H1 (cell line): ENCODE results near the gene CLDND1. TPM values are rescaled to one million over a fixed set of nuclear protein-coding genes. Genes with fewer than 3 reads are reported as not detected.

Experiments used
- CTCF ChIA-PET: fragments of 300-600 bp; sonication (Branson Sonifier 250); formaldehyde crosslinking; loops from one replicate; lab custom pipeline; 2021; ENCODE audit not compliant: partially characterized antibody; lab: Charles Lee
- POLR2A ChIA-PET: fragments of 300-600 bp; sonication (Branson Sonifier 250); formaldehyde crosslinking; loops from one replicate; lab custom pipeline; 2021; ENCODE audit warnings: inconsistent platforms; ENCODE audit not compliant: partially characterized antibody; lab: Charles Lee
- DNase-seq, 2 experiments: peaks; one replicate each; pipeline versions ENCODE4 v3.0.0 to v3.0.0-alpha.2; 2010 to 2022; ENCODE audit warnings: low spot score in 2 of 2, low read depth in 1 of 2, mixed read lengths in 1 of 2
- FAIRE-seq: peaks from 2 replicates; lab custom pipeline; 2011; peaks lifted over from hg19 to GRCh38; lab: Jason Lieb, UNC
- H2AFZ ChIP-seq: 2 replicates; pipeline ENCODE4 v1.8.1; 2012; ENCODE audit warnings: low read length, inconsistent platforms
- H2AK5ac ChIP-seq: 2 replicates; pipeline ENCODE4 v1.6.1; 2013; ENCODE audit warnings: low read depth, low read length
- H2BK120ac ChIP-seq: replicated peaks from 2 replicates; pipeline ENCODE3; 2013; ENCODE audit warnings: low read depth, low read length, inconsistent platforms
- H2BK12ac ChIP-seq: 2 replicates; pipeline ENCODE4 v1.6.1; 2013; ENCODE audit warnings: low read depth, low read length
- H2BK15ac ChIP-seq: 2 replicates; pipeline ENCODE4 v1.6.1; 2013; ENCODE audit warnings: low read length
- H2BK20ac ChIP-seq: 2 replicates; pipeline ENCODE4 v1.6.1; 2013; ENCODE audit warnings: low read length
- H2BK5ac ChIP-seq: 2 replicates; pipeline ENCODE4 v1.6.1; 2013; ENCODE audit warnings: low read depth, low read length
- H3K14ac ChIP-seq: 2 replicates; pipeline ENCODE4 v1.6.1; 2013; ENCODE audit warnings: inconsistent platforms; ENCODE audit not compliant: insufficient read length
- H3K18ac ChIP-seq: 2 replicates; pipeline ENCODE4 v1.6.1; 2013; ENCODE audit warnings: low read length; ENCODE audit errors: extremely low read depth
- H3K23ac ChIP-seq: 2 replicates; pipeline ENCODE4 v1.6.1; 2013; ENCODE audit warnings: inconsistent platforms; ENCODE audit not compliant: insufficient read length
- H3K23me2 ChIP-seq: 2 replicates; pipeline ENCODE4 v1.6.1; 2013; ENCODE audit warnings: low read depth, low read length
- H3K27ac ChIP-seq: 2 replicates; pipeline ENCODE4 v1.6.1; 2011; ENCODE audit warnings: low read depth, low read length, inconsistent platforms
- H3K27me3 ChIP-seq, 4 experiments: replicated peaks in 1 of 4; 1 replicate in 1 of 4; 2 replicates in 3 of 4; pipeline versions ENCODE4 v1.6.1 to v1.8.1; 2011 to 2013; ENCODE audit warnings: low read length in 3 of 4, mild to moderate bottlenecking in 3 of 4, inconsistent platforms in 2 of 4, mixed read lengths in 2 of 4, moderate library complexity in 1 of 4; ENCODE audit not compliant: control insufficient read depth in 3 of 4, insufficient read depth in 3 of 4; ENCODE audit errors: extremely low read depth in 1 of 4
- H3K36me3 ChIP-seq, 4 experiments: 2 replicates each; pipeline versions ENCODE4 v1.6.1 to v1.8.1; 2011 to 2013; ENCODE audit warnings: mild to moderate bottlenecking in 4 of 4, low read length in 3 of 4, moderate library complexity in 2 of 4, control low read depth in 1 of 4, inconsistent platforms in 1 of 4; ENCODE audit not compliant: insufficient read depth in 4 of 4, control insufficient read depth in 2 of 4
- H3K4ac ChIP-seq: replicated peaks from 2 replicates; pipeline ENCODE3; 2013; ENCODE audit warnings: low read length, low read depth, mixed read lengths, inconsistent platforms; ENCODE audit not compliant: insufficient read length
- H3K4me1 ChIP-seq, 4 experiments: replicated peaks in 1 of 4; 1 replicate in 1 of 4; 2 replicates in 3 of 4; pipeline versions ENCODE4 v1.6.1 to v1.8.1; 2011 to 2013; ENCODE audit warnings: low read length in 3 of 4, inconsistent platforms in 2 of 4, mixed read lengths in 1 of 4; ENCODE audit not compliant: insufficient read depth in 4 of 4, control insufficient read depth in 3 of 4
- H3K4me2 ChIP-seq, 2 experiments: 2 replicates each; pipeline versions ENCODE4 v1.6.1 to v1.8.1; 2011 to 2013; ENCODE audit warnings: low read depth in 2 of 2, low read length in 2 of 2, control low read depth in 1 of 2, inconsistent platforms in 1 of 2, mild to moderate bottlenecking in 1 of 2; ENCODE audit not compliant: insufficient read depth in 1 of 2
- H3K4me3 ChIP-seq, 4 experiments: fragments of 200-600, 300-600 bp in 1 of 4; sonication (generic), shearing (Covaris generic), sonication (Bioruptor Twin) in 1 of 4; 2 replicates each; pipeline versions ENCODE4 v1.5.1 to v1.8.1; 2011 to 2016; ENCODE audit warnings: low read length in 4 of 4, low read depth in 3 of 4, control low read depth in 2 of 4, inconsistent platforms in 2 of 4, mild to moderate bottlenecking in 2 of 4, mixed read lengths in 1 of 4, moderate library complexity in 1 of 4; ENCODE audit not compliant: insufficient read depth in 2 of 4; ENCODE audit errors: extremely low read depth in 1 of 4
- H3K56ac ChIP-seq: replicated peaks from 2 replicates; pipeline ENCODE3; 2013; ENCODE audit warnings: low read depth, mild to moderate bottlenecking, mixed read lengths, low read length, inconsistent platforms; ENCODE audit not compliant: insufficient read length
- H3K79me1 ChIP-seq: 2 replicates; pipeline ENCODE4 v1.6.1; 2013; ENCODE audit warnings: low read depth, low read length, control low read depth
- H3K79me2 ChIP-seq, 2 experiments: 2 replicates each; pipeline versions ENCODE4 v1.6.1 to v1.8.1; 2012 to 2013; ENCODE audit warnings: low read length in 2 of 2, mild to moderate bottlenecking in 2 of 2, inconsistent platforms in 1 of 2; ENCODE audit not compliant: insufficient read depth in 2 of 2, control insufficient read depth in 1 of 2
- H3K9ac ChIP-seq, 4 experiments: replicated peaks in 1 of 4; 1 replicate in 1 of 4; 2 replicates in 3 of 4; pipeline versions ENCODE4 v1.6.1 to v1.8.1; 2011 to 2013; ENCODE audit warnings: low read depth in 3 of 4, low read length in 3 of 4, control low read depth in 2 of 4, mild to moderate bottlenecking in 2 of 4, moderate library complexity in 2 of 4, inconsistent platforms in 1 of 4; ENCODE audit errors: extremely low read depth in 1 of 4
- H3K9me3 ChIP-seq, 2 experiments: 2 replicates each; pipeline versions ENCODE4 v1.6.1 to v1.8.1; 2012 to 2013; ENCODE audit warnings: mild to moderate bottlenecking in 2 of 2, moderate library complexity in 2 of 2, control low read depth in 1 of 2, inconsistent platforms in 1 of 2, low read depth in 1 of 2, low read length in 1 of 2, mixed read lengths in 1 of 2; ENCODE audit not compliant: insufficient read depth in 2 of 2
- H4K20me1 ChIP-seq, 2 experiments: replicated peaks in 1 of 2; 2 replicates each; pipeline versions ENCODE3 to v1.8.1; 2011 to 2013; ENCODE audit warnings: inconsistent platforms in 2 of 2, low read length in 2 of 2, mild to moderate bottlenecking in 1 of 2; ENCODE audit not compliant: insufficient read depth in 2 of 2, control insufficient read depth in 1 of 2
- H4K5ac ChIP-seq: 2 replicates; pipeline ENCODE4 v1.6.1; 2013; ENCODE audit warnings: low read length, low read depth, mixed read lengths, inconsistent platforms; ENCODE audit not compliant: insufficient read length
- H4K8ac ChIP-seq: 2 replicates; pipeline ENCODE4 v1.8.0; 2013; ENCODE audit warnings: mild to moderate bottlenecking, moderate library complexity, low read length, inconsistent platforms; ENCODE audit not compliant: insufficient read depth; ENCODE audit errors: extremely low read depth
- H4K91ac ChIP-seq: replicated peaks from 2 replicates; pipeline ENCODE3; 2013; ENCODE audit warnings: low read length, mixed read lengths, inconsistent platforms; ENCODE audit not compliant: insufficient read length
- ASH2L ChIP-seq: fragments of 200-600, 300-600 bp; sonication (generic); IDR thresholded peaks from one replicate; pipeline ENCODE4 v1.7.1; 2017; ENCODE audit warnings: low read length
- CEBPB ChIP-seq: IDR thresholded peaks from 2 replicates; pipeline ENCODE4 v1.6.1; 2012; ENCODE audit warnings: low read depth, low read length
- CHD1 ChIP-seq: IDR thresholded peaks from 2 replicates; pipeline ENCODE4 v1.6.1; 2012; ENCODE audit warnings: low read depth, low read length, improper control_type of control experiment
- CREB1 ChIP-seq: IDR thresholded peaks from 2 replicates; pipeline ENCODE4 v1.6.1; 2012; ENCODE audit warnings: inconsistent platforms
- HDAC6 ChIP-seq: IDR thresholded peaks from one replicate; pipeline ENCODE4 v1.7.1; 2012; ENCODE audit warnings: low read depth, mild to moderate bottlenecking, inconsistent platforms, low read length, moderate library complexity
- JUN ChIP-seq: IDR thresholded peaks from 2 replicates; pipeline ENCODE4 v1.6.1; 2011; ENCODE audit warnings: low read depth, mild to moderate bottlenecking, improper control_type of control experiment, low read length
- KDM5A ChIP-seq: fragments of 200-600 bp; IDR thresholded peaks from 2 replicates; pipeline ENCODE4 v1.7.1; 2012; ENCODE audit warnings: mild to moderate bottlenecking, low read length, inconsistent platforms, mixed read lengths
- MAX ChIP-seq: IDR thresholded peaks from 2 replicates; pipeline ENCODE4 v1.6.1; 2012; ENCODE audit warnings: inconsistent platforms
- NANOG ChIP-seq: IDR thresholded peaks from 2 replicates; pipeline ENCODE4 v1.6.1; 2011; ENCODE audit warnings: low read length, low read depth, mild to moderate bottlenecking, inconsistent platforms; ENCODE audit not compliant: insufficient read depth, poor library complexity, severe bottlenecking
- NRF1 ChIP-seq: IDR thresholded peaks from 2 replicates; pipeline ENCODE4 v1.6.1; 2011; ENCODE audit warnings: mild to moderate bottlenecking, low read depth, low read length, improper control_type of control experiment
- PHF8 ChIP-seq: fragments of 200-600 bp; sonication (generic); conservative IDR thresholded peaks from 2 replicates; pipeline ENCODE4 v1.7.1; 2012; ENCODE audit warnings: low read depth, mild to moderate bottlenecking, inconsistent platforms, low read length, moderate library complexity
- POLR2AphosphoS5 ChIP-seq: IDR thresholded peaks from 2 replicates; pipeline ENCODE4 v1.6.1; 2011; ENCODE audit warnings: low read depth, low read length
- RNF2 ChIP-seq: fragments of 200-900, 300-1000 bp; sonication (generic); IDR thresholded peaks from 2 replicates; pipeline ENCODE4 v1.7.1; 2016; ENCODE audit warnings: borderline replicate concordance, low read depth, mild to moderate bottlenecking, antibody characterized with exemption, low read length; ENCODE audit not compliant: poor library complexity, severe bottlenecking; ENCODE audit errors: missing control alignments
- TBP ChIP-seq: IDR thresholded peaks from 2 replicates; pipeline ENCODE4 v1.6.1; 2011; ENCODE audit warnings: low read depth, low read length, improper control_type of control experiment
- WGBS, 2 experiments: shearing (Covaris generic) in 1 of 2; methylation state at CpG; one replicate each; pipeline versions ENCODE4 v1.1.6 to v1.1.7; 2013 to 2015; ENCODE audit warnings: low lambda C conversion rate in 2 of 2, mixed read lengths in 2 of 2, inconsistent platforms in 1 of 2, low coverage in 1 of 2, missing lambda C conversion rate in 1 of 2; ENCODE audit not compliant: insufficient replicate concordance in 2 of 2, insufficient coverage in 1 of 2, insufficient read length in 1 of 2; ENCODE audit errors: extremely low coverage in 1 of 2, missing lambda C conversion rate in 1 of 2; 5-methylcytosine and 5-hydroxymethylcytosine counted together
- polyA plus RNA-seq, 7 experiments: library from polyadenylated mRNA; depleted of rRNA in 3 of 7; stranded (reverse) in 5 of 7; unstranded in 2 of 7; fragments of >200 nt in 5 of 7; fragments of 200-250 nt in 2 of 7; gene quantifications; 1 replicate in 5 of 7; 2 replicates in 1 of 7; 4 replicates in 1 of 7; pipeline versions ENCODE4 v1.2.1 to v1.2.3, GENCODE V29; 2011 to 2013; ENCODE audit warnings: missing spikeins in 2 of 7, mixed read lengths in 2 of 7
- total RNA-seq: library from RNA; stranded (reverse); fragmentation: NEBNext Ultra II Directional; extraction: Animal tissue kit (Norgen Biotek cat#: 25700); gene quantifications from 2 replicates; pipeline ENCODE4 v1.2.1, GENCODE V29; 2021

CLDND1 gene
- total and polyA plus RNA-seq, 2 of the 8 experiments (the other 6 are each of a cell fraction or from before 2014, with no cell fraction given): 68.2 to 152 TPM

GRCh38 chr3:98550833-98551232, 28.1 kb upstream of the CLDND1 start:
- H3K4ac ChIP-seq: no peak overlapping the region
- H3K23me2 ChIP-seq: no peaks in the 10 kb centered on the region
- H4K91ac ChIP-seq: no peak overlapping the region
- no peak for DNase-seq
- no peak overlapping the region for H2BK15ac ChIP-seq
- CTCF ChIA-PET: interaction anchor here (1.3 kb wide), 1 partner anchor 21 kb away, joined by 3 read pairs; no protein-coding TSS in a partner anchor
- no peak overlapping the region for H3K4me2 ChIP-seq
- no peaks in the 10 kb centered on the region for H3K9me3 ChIP-seq
- WGBS, 2 experiments: 92% methylated on average over 3 of the region's 3 CpGs; no CpG with 5 or more reads in 1 of the 2 experiments
- H2BK20ac ChIP-seq: no peak overlapping the region
- H2AK5ac ChIP-seq: no peak overlapping the region
- no peak overlapping the region for H3K18ac ChIP-seq
- POLR2A ChIA-PET: no interaction called here
- H3K23ac ChIP-seq: no peak overlapping the region
- H3K27ac ChIP-seq: no peak overlapping the region
- H3K27me3 ChIP-seq: peaks cover 0 to 1% (median 0%) of the 10 kb centered on the region in 4 experiments; a peak in 1 of 7 replicates
- H3K79me1 ChIP-seq: no peaks in the 10 kb centered on the region
- FAIRE-seq: no peak
- no peak overlapping the region for H2BK5ac ChIP-seq
- H3K4me3 ChIP-seq: no peak overlapping the region
- H4K20me1 ChIP-seq: no peaks in the 10 kb centered on the region
- no peak for TF ChIP-seq CEBPB
- TF ChIP-seq PHF8: no peak
- no peak for TF ChIP-seq HDAC6
- no peak for TF ChIP-seq NANOG
- TF ChIP-seq MAX: no peak
- no peak for TF ChIP-seq KDM5A
- no peak for TF ChIP-seq TBP
- no peak for TF ChIP-seq NRF1
- TF ChIP-seq RNF2: no peak
- TF ChIP-seq POLR2AphosphoS5: no peak
- TF ChIP-seq JUN: no peak
- TF ChIP-seq ASH2L: no peak
- TF ChIP-seq CHD1: no peak
- no peak for TF ChIP-seq CREB1
- no peaks in the 10 kb centered on the region for H3K4me1 ChIP-seq
- no peak overlapping the region for H4K8ac ChIP-seq
- H2BK12ac ChIP-seq: no peak overlapping the region
- no peaks in the 10 kb centered on the region for H3K79me2 ChIP-seq
- H3K14ac ChIP-seq: no peak overlapping the region
- H3K36me3 ChIP-seq: no peaks in the 10 kb centered on the region
- no peak overlapping the region for H2BK120ac ChIP-seq
- H3K9ac ChIP-seq: no peak overlapping the region
- H2AFZ ChIP-seq: no peak overlapping the region
- H4K5ac ChIP-seq: no peak overlapping the region
- H3K56ac ChIP-seq: no peak overlapping the region
